D721Med (cell line): ENCODE results near the gene REV3L.

Experiments
- DNase-seq: peaks from one replicate; pipeline ENCODE4 v3.0.0; 2011; ENCODE audit warnings: low spot score; ENCODE audit not compliant: insufficient read length
- FAIRE-seq: peaks from 2 replicates; lab custom pipeline; 2011; peaks lifted over from hg19 to GRCh38; lab: Jason Lieb, UNC
- TF ChIP-seq, protein P1 (sequence below): IDR thresholded peaks from 2 replicates; pipeline ENCODE4 v1.5.1; 2012; ENCODE audit warnings: mild to moderate bottlenecking, control low read depth; ENCODE audit not compliant: insufficient read depth; ENCODE audit errors: missing control alignments

REV3L gene

DNA sequence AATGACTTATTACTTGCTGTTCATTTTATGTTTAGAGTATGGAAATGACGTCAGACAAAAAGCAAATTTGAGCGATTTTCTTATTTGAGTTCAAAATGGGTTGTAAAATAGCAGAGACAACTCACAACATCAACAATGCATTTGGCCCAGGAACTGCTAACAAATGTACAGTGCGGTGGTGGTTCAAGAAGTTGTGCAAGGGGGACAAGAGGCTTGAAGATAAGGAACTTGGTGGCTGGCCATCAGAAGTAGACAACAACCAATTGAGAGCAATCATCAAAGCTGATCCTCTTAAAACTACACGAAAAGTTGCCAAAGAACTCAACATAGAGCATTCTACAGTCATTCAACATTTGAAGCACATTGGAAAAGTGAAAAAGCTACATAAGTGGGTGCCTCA lies 43.8 kb downstream of the REV3L start:
- FAIRE-seq (no peak), DNase-seq (no peak)
- TF ChIP-seq, protein P1, sequence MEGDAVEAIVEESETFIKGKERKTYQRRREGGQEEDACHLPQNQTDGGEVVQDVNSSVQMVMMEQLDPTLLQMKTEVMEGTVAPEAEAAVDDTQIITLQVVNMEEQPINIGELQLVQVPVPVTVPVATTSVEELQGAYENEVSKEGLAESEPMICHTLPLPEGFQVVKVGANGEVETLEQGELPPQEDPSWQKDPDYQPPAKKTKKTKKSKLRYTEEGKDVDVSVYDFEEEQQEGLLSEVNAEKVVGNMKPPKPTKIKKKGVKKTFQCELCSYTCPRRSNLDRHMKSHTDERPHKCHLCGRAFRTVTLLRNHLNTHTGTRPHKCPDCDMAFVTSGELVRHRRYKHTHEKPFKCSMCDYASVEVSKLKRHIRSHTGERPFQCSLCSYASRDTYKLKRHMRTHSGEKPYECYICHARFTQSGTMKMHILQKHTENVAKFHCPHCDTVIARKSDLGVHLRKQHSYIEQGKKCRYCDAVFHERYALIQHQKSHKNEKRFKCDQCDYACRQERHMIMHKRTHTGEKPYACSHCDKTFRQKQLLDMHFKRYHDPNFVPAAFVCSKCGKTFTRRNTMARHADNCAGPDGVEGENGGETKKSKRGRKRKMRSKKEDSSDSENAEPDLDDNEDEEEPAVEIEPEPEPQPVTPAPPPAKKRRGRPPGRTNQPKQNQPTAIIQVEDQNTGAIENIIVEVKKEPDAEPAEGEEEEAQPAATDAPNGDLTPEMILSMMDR = no peak

DNA sequence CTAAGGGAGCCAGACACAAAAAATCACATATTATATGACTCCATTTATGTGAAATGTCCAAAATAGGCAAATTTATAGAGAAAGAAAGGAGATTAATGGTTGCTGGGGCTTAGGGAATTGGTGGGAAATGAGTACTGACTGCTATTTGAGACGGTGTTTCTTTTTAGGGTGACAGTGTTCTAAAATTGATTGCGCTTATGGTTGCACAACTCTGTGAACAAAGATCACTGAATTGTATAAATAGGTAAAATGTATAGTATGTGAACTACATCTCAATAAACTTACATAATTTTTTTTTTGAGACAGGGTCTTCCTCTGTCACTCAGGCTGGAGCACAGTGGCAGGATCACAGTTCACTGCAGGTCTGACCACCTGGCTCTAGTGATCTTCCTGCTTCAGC lies 45.4 kb downstream of the REV3L start:
- TF ChIP-seq, protein P1 = no peak
- DNase-seq (no peak), FAIRE-seq (no peak)

DNA sequence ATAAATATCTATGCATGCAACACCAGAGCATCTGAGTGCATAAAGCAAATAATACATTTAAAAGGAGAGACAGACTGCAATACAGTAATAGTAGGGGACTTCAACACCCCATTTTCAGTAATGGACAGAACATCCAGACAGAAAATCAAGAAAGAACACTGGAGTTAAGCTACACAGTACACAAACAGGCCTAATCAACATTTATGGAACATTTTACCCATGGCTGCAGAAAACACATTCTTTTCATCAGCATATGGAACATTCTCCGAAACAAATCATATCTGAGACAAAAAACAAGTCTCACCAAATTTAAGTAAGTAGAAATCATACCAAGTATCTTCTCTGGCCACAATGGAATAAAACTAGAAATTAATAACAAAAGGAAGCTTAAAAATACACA lies 50.5 kb downstream of the REV3L start:
- DNase-seq = no peak
- FAIRE-seq = no peak
- TF ChIP-seq, protein P1 = no peak

DNA sequence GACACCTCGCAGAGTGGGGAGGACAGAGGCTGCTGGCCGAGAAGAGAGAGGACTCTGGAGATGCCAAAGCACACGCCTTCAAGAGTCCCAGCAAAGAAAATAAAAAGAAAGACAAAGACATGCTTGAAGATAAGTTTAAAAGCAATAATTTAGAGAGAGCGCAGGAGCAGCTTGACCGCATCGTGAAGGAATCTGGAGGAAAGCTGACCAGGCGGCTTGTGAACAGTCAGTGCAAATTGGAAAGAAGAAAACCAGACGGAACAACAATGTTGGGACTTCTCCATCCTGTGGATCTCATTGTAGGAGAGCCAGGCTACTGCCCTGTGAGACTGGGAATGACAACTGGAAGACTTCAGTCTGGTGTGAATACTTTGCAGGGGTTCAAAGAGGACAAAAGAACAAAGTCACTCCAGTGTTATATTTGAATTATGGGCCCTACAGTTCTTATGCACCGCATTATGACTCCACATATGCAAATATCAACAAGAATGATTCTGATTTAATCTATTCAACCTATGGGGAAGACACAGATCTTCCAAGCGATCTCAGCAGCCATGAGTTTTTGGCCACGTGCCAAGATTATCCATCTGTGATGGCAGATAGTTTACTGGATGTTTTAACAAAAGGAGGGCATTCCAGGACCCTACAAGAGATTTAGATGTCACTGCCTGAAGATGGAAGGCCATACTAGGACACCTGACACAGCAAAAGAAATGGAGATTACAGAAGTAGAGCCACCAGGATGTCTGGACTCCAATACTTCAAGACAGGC lies 52.2 kb downstream of the REV3L start:
- TF ChIP-seq, protein P1 = no peak
- no peak for DNase-seq

DNA sequence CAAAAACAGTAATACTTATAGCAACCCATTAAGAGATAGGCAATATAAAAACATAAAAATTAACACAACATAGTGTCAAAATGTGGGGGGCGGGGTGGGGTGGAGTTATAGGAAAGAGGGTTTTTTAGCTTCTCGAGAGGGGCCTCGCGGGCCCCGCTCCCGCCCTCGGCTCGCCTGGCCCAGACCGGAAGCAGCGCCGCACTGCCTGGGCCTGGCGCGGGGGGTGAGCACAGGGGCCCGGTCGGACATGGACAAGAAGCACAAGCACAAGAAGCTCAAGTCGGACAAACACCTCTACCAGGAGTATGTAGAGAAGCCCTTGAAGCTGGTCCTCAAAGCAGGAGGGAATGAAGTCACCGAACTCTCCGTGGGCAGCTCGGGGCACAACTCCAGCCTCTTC lies 53.4 kb downstream of the REV3L start:
- DNase-seq (no peak), FAIRE-seq (no peak)
- TF ChIP-seq, protein P1 = no peak

More for the DNA sequence above, 52.2 kb downstream of the REV3L start:
- FAIRE-seq = no peak

DNA sequence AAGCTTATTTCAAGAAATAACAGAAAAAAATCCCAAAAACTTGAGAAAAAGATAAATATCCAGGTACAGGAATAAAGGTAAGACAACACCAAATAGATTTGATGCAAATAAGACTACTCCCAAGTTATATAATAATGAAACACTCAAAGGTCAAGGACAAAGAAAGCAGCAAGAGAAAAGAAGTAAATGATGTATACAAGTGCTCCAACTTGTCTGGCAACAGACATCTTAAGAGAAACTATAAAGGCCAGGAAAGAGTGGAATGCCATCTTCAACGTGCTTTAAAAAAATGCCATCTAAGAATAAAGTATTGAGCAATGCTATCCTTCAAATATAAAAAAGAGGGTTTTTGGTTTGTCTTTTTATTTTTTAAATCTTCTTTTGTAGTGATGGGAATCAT lies 54.2 kb downstream of the REV3L start:
- no peak for DNase-seq
- TF ChIP-seq, protein P1 = no peak
- no peak for FAIRE-seq
